ENCODE data around the gene ZFHX3. TPM values are rescaled to one million over a fixed set of nuclear protein-coding genes. Genes with fewer than 3 reads are reported as not detected.
"Not testable (repeated sequence)": the region's sequence is repeated elsewhere in the genome, so short reads cannot be mapped to it uniquely, and the experiment has no call there.

Gene ZFHX3
- total RNA-seq, 6 experiments from 2014 or later: 14.5 to 25.8 (median 15.8) TPM

GRCh38 chr16:72991211-72991610, 56.7 kb downstream of the ZFHX3 start:
- DNase-seq: peak; percentile 28
- Mint-ChIP-seq H3K36me3 (ENCODE audit: low read depth) (no peaks in the 10 kb centered on the region; the same call in 1 of the 2 replicates), H3K4me3 (no peak overlapping the region), H3K27ac (peak overlapping the region; percentile 97), H3K4me1 (ENCODE audit: low read depth) (peaks cover 77% of the 10 kb centered on the region), H3K9me3 (no peaks in the 10 kb centered on the region), H3K27me3 (ENCODE audit: insufficient read depth) (peaks cover 4% of the 10 kb centered on the region)
- TF ChIP-seq, protein P1, sequence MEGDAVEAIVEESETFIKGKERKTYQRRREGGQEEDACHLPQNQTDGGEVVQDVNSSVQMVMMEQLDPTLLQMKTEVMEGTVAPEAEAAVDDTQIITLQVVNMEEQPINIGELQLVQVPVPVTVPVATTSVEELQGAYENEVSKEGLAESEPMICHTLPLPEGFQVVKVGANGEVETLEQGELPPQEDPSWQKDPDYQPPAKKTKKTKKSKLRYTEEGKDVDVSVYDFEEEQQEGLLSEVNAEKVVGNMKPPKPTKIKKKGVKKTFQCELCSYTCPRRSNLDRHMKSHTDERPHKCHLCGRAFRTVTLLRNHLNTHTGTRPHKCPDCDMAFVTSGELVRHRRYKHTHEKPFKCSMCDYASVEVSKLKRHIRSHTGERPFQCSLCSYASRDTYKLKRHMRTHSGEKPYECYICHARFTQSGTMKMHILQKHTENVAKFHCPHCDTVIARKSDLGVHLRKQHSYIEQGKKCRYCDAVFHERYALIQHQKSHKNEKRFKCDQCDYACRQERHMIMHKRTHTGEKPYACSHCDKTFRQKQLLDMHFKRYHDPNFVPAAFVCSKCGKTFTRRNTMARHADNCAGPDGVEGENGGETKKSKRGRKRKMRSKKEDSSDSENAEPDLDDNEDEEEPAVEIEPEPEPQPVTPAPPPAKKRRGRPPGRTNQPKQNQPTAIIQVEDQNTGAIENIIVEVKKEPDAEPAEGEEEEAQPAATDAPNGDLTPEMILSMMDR (IDR thresholded peaks at IDR 0.05): no peak

DNA sequence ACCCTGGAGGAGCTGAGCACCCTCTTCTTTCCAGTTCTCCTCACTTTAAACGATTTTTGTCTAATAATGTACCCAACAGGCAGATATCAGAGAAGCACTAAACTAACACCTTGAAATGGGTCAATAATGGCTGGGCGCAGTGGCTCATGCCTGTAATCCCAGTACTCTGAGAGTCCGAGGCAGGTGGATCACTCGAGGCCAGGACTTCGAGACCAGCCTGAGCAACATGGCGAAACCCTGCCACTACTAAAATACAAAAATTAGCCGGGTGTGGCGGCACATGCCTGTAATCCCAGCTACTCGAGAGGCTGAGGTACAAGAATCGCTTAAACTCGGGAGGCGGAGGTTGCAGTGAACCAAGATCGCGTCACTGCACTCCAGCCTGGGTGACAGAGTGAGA, 57.4 kb downstream of the ZFHX3 start:
- Mint-ChIP-seq H3K36me3 (ENCODE audit: low read depth) (no peaks in the 10 kb centered on the region; the same call in 1 of the 2 replicates), H3K27me3 (ENCODE audit: insufficient read depth) (peaks cover 4% of the 10 kb centered on the region), H3K4me3 (peak overlapping the region; percentile 79), H3K4me1 (ENCODE audit: low read depth) (peaks cover 81% of the 10 kb centered on the region), H3K27ac (peak overlapping the region; percentile 97), H3K9me3 (no peaks in the 10 kb centered on the region)
- no peak for DNase-seq
- TF ChIP-seq, protein P1 (IDR thresholded peaks at IDR 0.05): no peak

GRCh38 chr16:72989579-72990551, 58.1 kb downstream of the ZFHX3 start:
- peak overlapping the region; percentile 97 for H3K27ac Mint-ChIP-seq
- DNase-seq: peak; percentile 94
- no peaks in the 10 kb centered on the region; the same call in 1 of the 2 replicates for H3K36me3 Mint-ChIP-seq (ENCODE audit: low read depth)
- peaks cover 88% of the 10 kb centered on the region for H3K4me1 Mint-ChIP-seq (ENCODE audit: low read depth)
- peaks cover 4% of the 10 kb centered on the region for H3K27me3 Mint-ChIP-seq (ENCODE audit: insufficient read depth)
- H3K4me3 Mint-ChIP-seq: peak overlapping the region; percentile 79
- H3K9me3 Mint-ChIP-seq: no peaks in the 10 kb centered on the region
- TF ChIP-seq, protein P1 (IDR thresholded peaks at IDR 0.05): no peak

GRCh38 chr16:72989203-72989578, 58.7 kb downstream of the ZFHX3 start:
- Mint-ChIP-seq H3K4me1 (ENCODE audit: low read depth) (peaks cover 90% of the 10 kb centered on the region), H3K4me3 (peak overlapping the region; percentile 79), H3K27ac (peak overlapping the region; percentile 97)
- not testable (repeated sequence) for DNase-seq; H3K9me3 Mint-ChIP-seq; H3K36me3 Mint-ChIP-seq (ENCODE audit: low read depth); H3K27me3 Mint-ChIP-seq (ENCODE audit: insufficient read depth)

DNA sequence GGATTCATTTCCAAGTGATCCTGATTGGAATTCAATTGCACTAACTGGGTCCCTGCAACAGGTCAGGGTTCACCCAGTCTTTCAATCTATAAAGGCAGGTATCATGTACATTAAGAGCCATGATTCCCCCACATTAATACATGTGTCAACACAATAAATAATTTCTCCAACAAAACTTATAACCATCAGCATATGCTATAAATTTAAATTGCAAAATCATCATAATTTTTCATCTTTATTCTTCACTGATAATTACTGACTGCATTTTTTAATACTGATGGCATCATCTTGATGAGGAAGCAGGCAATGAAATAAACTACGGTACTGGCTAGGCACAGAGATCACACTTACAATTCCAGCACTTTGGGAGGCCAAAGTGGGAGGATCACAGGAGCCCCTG, 59.4 kb downstream of the ZFHX3 start:
- no peak for DNase-seq
- peak overlapping the region; percentile 79 for H3K4me3 Mint-ChIP-seq
- peaks cover 4% of the 10 kb centered on the region for H3K27me3 Mint-ChIP-seq (ENCODE audit: insufficient read depth)
- TF ChIP-seq, protein P1 (IDR thresholded peaks at IDR 0.05): no peak
- H3K27ac Mint-ChIP-seq: peak overlapping the region; percentile 97
- H3K36me3 Mint-ChIP-seq (ENCODE audit: low read depth): no peaks in the 10 kb centered on the region; the same call in 1 of the 2 replicates
- peaks cover 90% of the 10 kb centered on the region for H3K4me1 Mint-ChIP-seq (ENCODE audit: low read depth)
- no peaks in the 10 kb centered on the region for H3K9me3 Mint-ChIP-seq

- TF ChIP-seq, protein P1 (IDR thresholded peaks at IDR 0.05): no peak
- Mint-ChIP-seq H3K36me3 (ENCODE audit: low read depth) (peaks cover 8% of the 10 kb centered on the region), H3K27me3 (ENCODE audit: insufficient read depth) (peaks cover 4% of the 10 kb centered on the region), H3K27ac (peak overlapping the region; percentile 97), H3K4me1 (ENCODE audit: low read depth) (peaks cover 89% of the 10 kb centered on the region), H3K9me3 (no peaks in the 10 kb centered on the region), H3K4me3 (no peak overlapping the region)
- no peak for DNase-seq
These were observed 60.4 kb downstream of the ZFHX3 start for GRCh38 chr16:72987480-72987901.

Data from HFFc6 (cell line).